Mesenchymal stem cell (in vitro differentiated cells and primary cell): Measurements from ENCODE around the gene NUP107.

Source experiments
- DNase-seq: peaks from one replicate; pipeline ENCODE4 v3.0.0-alpha.2; 2013
- H2AFZ ChIP-seq: one replicate; pipeline ENCODE4 v1.6.1; 2013; ENCODE audit warnings: low read depth, mild to moderate bottlenecking, control low read depth, inconsistent platforms, low read length, moderate library complexity
- H2AK5ac ChIP-seq: 2 replicates; pipeline ENCODE4 v1.6.1; 2013; ENCODE audit warnings: low read length, moderate library complexity, mild to moderate bottlenecking, inconsistent platforms; ENCODE audit not compliant: severe bottlenecking
- H2BK120ac ChIP-seq: one replicate; pipeline ENCODE4 v1.6.1; 2013; ENCODE audit warnings: low read depth, mild to moderate bottlenecking, inconsistent platforms, low read length, moderate library complexity
- H2BK12ac ChIP-seq, 2 experiments: one replicate each; pipeline ENCODE4 v1.6.1; 2013; ENCODE audit warnings: inconsistent platforms in 2 of 2, low read length in 2 of 2, mild to moderate bottlenecking in 2 of 2, moderate library complexity in 2 of 2, control low read depth in 1 of 2
- H2BK15ac ChIP-seq: one replicate; pipeline ENCODE4 v1.6.1; 2013; ENCODE audit warnings: mild to moderate bottlenecking, low read depth, inconsistent platforms; ENCODE audit not compliant: poor library complexity, severe bottlenecking
- H2BK5ac ChIP-seq: 2 replicates; pipeline ENCODE4 v1.6.1; 2013; ENCODE audit warnings: low read depth, mild to moderate bottlenecking, low read length, control low read depth, inconsistent platforms; ENCODE audit not compliant: poor library complexity, severe bottlenecking
- H3K14ac ChIP-seq, 2 experiments: one replicate each; pipeline ENCODE4 v1.6.1; 2013; ENCODE audit warnings: inconsistent platforms in 2 of 2, low read length in 2 of 2, control low read depth in 1 of 2, mild to moderate bottlenecking in 1 of 2, moderate library complexity in 1 of 2
- H3K18ac ChIP-seq, 2 experiments: one replicate each; pipeline ENCODE4 v1.6.1; 2013; ENCODE audit warnings: inconsistent platforms in 2 of 2, low read length in 2 of 2, control low read depth in 1 of 2, low read depth in 1 of 2, mild to moderate bottlenecking in 1 of 2
- H3K23ac ChIP-seq, 2 experiments: one replicate each; pipeline ENCODE4 v1.6.1; 2013; ENCODE audit warnings: inconsistent platforms in 2 of 2, low read length in 2 of 2, mild to moderate bottlenecking in 2 of 2, moderate library complexity in 2 of 2, control low read depth in 1 of 2
- H3K27ac ChIP-seq: 2 replicates; pipeline ENCODE4 v1.5.1; 2013; ENCODE audit warnings: mild to moderate bottlenecking, moderate library complexity, low read length, control low read depth, inconsistent platforms; ENCODE audit not compliant: poor library complexity, severe bottlenecking
- H3K27me3 ChIP-seq, 2 experiments: 2 replicates each; pipeline versions ENCODE4 v1.6.1 to v1.7.0; 2013; ENCODE audit warnings: low read length in 2 of 2, mild to moderate bottlenecking in 2 of 2, moderate library complexity in 2 of 2, control low read depth in 1 of 2, inconsistent platforms in 1 of 2; ENCODE audit not compliant: control insufficient read depth in 1 of 2, insufficient read depth in 1 of 2
- H3K36me3 ChIP-seq, 2 experiments: 2 replicates each; pipeline versions ENCODE4 v1.6.1 to v1.7.0; 2013; ENCODE audit warnings: low read length in 2 of 2, control low read depth in 1 of 2, inconsistent platforms in 1 of 2, low read depth in 1 of 2, mild to moderate bottlenecking in 1 of 2; ENCODE audit not compliant: insufficient read depth in 2 of 2, control insufficient read depth in 1 of 2
- H3K4ac ChIP-seq, 2 experiments: one replicate each; pipeline ENCODE4 v1.6.1; 2013; ENCODE audit warnings: inconsistent platforms in 2 of 2, low read length in 2 of 2, mild to moderate bottlenecking in 2 of 2, moderate library complexity in 2 of 2, control low read depth in 1 of 2, low read depth in 1 of 2
- H3K4me1 ChIP-seq: 2 replicates; pipeline ENCODE4 v1.6.1; 2013; ENCODE audit warnings: low read depth, low read length, control low read depth; ENCODE audit not compliant: control insufficient read depth, insufficient read depth
- H3K4me2 ChIP-seq: 2 replicates; pipeline ENCODE4 v1.6.1; 2013; ENCODE audit warnings: low read length, mild to moderate bottlenecking, inconsistent platforms; ENCODE audit not compliant: poor library complexity, severe bottlenecking
- H3K4me3 ChIP-seq, 2 experiments: 2 replicates each; pipeline versions ENCODE4 v1.5.1 to v1.7.0; 2013; ENCODE audit warnings: low read length in 2 of 2, mild to moderate bottlenecking in 2 of 2, control low read depth in 1 of 2, low read depth in 1 of 2; ENCODE audit not compliant: insufficient read depth in 1 of 2
- H3K79me1 ChIP-seq: replicated peaks from 2 replicates; pipeline ENCODE4 v1.6.1; 2013; ENCODE audit warnings: mild to moderate bottlenecking, control low read depth, low read length, inconsistent platforms; ENCODE audit not compliant: poor library complexity, severe bottlenecking
- H3K9ac ChIP-seq: 2 replicates; pipeline ENCODE4 v1.7.0; 2013; ENCODE audit warnings: mild to moderate bottlenecking, low read length, moderate library complexity
- H3K9me3 ChIP-seq: 2 replicates; pipeline ENCODE4 v1.7.0; 2013; ENCODE audit warnings: mild to moderate bottlenecking, low read length; ENCODE audit not compliant: control insufficient read depth
- H4K8ac ChIP-seq: one replicate; pipeline ENCODE4 v1.6.1; 2013; ENCODE audit warnings: inconsistent platforms, mild to moderate bottlenecking, low read length, moderate library complexity
- H4K91ac ChIP-seq: one replicate; pipeline ENCODE4 v1.6.1; 2013; ENCODE audit warnings: mild to moderate bottlenecking, low read length, inconsistent platforms
- WGBS: methylation state at CpG from one replicate; pipeline ENCODE4 v1.1.7; 2013; ENCODE audit warnings: mixed read lengths; 5-methylcytosine and 5-hydroxymethylcytosine counted together

Gene NUP107

DNA sequence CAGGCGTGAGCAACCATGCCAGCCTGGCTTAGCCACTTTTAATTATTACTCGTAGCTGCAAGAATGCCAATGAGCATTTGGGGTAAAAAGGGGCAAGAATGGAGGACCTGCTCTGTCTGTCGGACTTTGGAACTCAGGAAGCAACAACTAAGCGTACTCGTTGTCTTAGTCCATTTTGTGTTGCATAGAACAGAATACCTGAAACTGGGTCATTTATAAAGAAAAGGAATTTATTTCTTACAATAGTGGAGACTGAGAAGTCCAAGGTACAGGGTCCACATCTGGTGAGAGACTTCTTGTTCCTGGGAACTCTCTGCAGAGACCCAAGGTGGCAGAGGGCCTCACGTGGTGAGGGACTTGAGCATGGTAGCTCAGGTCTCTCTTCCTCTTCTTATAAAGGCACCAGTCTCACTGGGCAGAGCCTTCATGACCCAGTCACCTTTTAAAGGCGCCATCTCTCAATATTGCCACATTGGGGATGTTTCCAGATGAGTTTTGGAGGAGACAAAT lies 88.4 kb downstream of the NUP107 start:
- Histone ChIP-seq H3K14ac (no peak overlapping the region), H2AK5ac (no peak overlapping the region), H3K27me3 (no peaks in the 10 kb centered on the region), H2BK120ac (no peak overlapping the region), H3K27ac (no peak overlapping the region), H3K4me2 (no peak overlapping the region), H3K9ac (no peak overlapping the region), H4K91ac (no peak overlapping the region), H3K18ac (no peak overlapping the region), H3K9me3 (no peaks in the 10 kb centered on the region), H3K23ac (no peak overlapping the region), H2BK5ac (no peak overlapping the region), H2AFZ (no peak overlapping the region), H3K4me3 (no peak overlapping the region), H4K8ac (no peak overlapping the region), H3K4me1 (no peaks in the 10 kb centered on the region), H2BK12ac (no peak overlapping the region), H3K79me1 (no peaks in the 10 kb centered on the region), H3K4ac (no peak overlapping the region), H2BK15ac (no peak overlapping the region), H3K36me3 (no peaks in the 10 kb centered on the region)
- 98% methylated on average over 6 of the region's 7 CpGs for WGBS
- DNase-seq = no peak

- Histone ChIP-seq H3K18ac (no peak overlapping the region), H3K27ac (no peak overlapping the region), H3K4me3 (no peak overlapping the region), H3K9me3 (no peaks in the 10 kb centered on the region), H3K4me1 (no peaks in the 10 kb centered on the region), H3K4ac (no peak overlapping the region), H3K9ac (no peak overlapping the region), H3K23ac (no peak overlapping the region), H2BK5ac (no peak overlapping the region), H2BK15ac (no peak overlapping the region), H4K91ac (no peak overlapping the region), H2BK120ac (no peak overlapping the region), H3K4me2 (no peak overlapping the region), H3K79me1 (no peaks in the 10 kb centered on the region), H3K14ac (no peak overlapping the region), H2AK5ac (no peak overlapping the region), H2AFZ (no peak overlapping the region), H2BK12ac (no peak overlapping the region), H3K27me3 (no peaks in the 10 kb centered on the region), H3K36me3 (no peaks in the 10 kb centered on the region), H4K8ac (no peak overlapping the region)
- DNase-seq = no peak
- WGBS = 85% methylated on average over 5 of the region's 5 CpGs
Measured at GRCh38 chr12:68776976-68777610, 90.3 kb downstream of the NUP107 start.

GRCh38 chr12:68779280-68779679 lies 92.5 kb downstream of the NUP107 start:
- no peak overlapping the region for H2AFZ ChIP-seq
- H3K36me3 ChIP-seq = no peaks in the 10 kb centered on the region
- no peaks in the 10 kb centered on the region for H3K27me3 ChIP-seq
- H4K91ac ChIP-seq = no peak overlapping the region
- H3K27ac ChIP-seq = no peak overlapping the region
- no peak overlapping the region for H3K18ac ChIP-seq
- no peak overlapping the region for H2AK5ac ChIP-seq
- H2BK5ac ChIP-seq = no peak overlapping the region
- no peak for DNase-seq
- no peak overlapping the region for H3K14ac ChIP-seq
- H3K4me1 ChIP-seq = no peaks in the 10 kb centered on the region
- H2BK120ac ChIP-seq = no peak overlapping the region
- H2BK12ac ChIP-seq = no peak overlapping the region
- no peak overlapping the region for H3K4ac ChIP-seq
- H3K9me3 ChIP-seq = no peaks in the 10 kb centered on the region
- H2BK15ac ChIP-seq = no peak overlapping the region
- H3K9ac ChIP-seq = no peak overlapping the region
- H4K8ac ChIP-seq = no peak overlapping the region
- H3K4me3 ChIP-seq = no peak overlapping the region
- no peaks in the 10 kb centered on the region for H3K79me1 ChIP-seq
- H3K23ac ChIP-seq = no peak overlapping the region
- no peak overlapping the region for H3K4me2 ChIP-seq

DNA sequence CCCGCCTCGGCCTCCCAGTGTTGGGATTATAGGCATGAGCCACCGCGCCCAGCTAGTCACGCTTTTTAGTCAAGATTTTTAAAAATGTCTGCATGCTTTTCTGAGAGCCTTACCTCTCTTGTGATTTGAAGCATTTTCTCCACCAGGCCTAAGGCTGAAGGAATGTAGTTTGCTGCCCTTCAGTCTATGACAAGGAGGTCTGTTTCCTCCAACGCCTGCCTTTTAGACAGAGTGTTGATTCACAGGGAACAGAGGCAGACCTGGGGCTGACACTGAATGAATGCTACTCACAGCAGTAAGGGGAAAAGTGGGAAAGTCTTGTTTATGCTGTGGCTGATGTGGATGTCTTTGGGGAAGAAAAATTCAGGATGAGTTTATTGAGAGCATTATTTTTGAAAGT lies 94.0 kb downstream of the NUP107 start:
- no peaks in the 10 kb centered on the region for H3K4me1 ChIP-seq
- no peak for DNase-seq
- H3K4ac ChIP-seq = no peak overlapping the region
- H3K4me2 ChIP-seq = no peak overlapping the region
- no peak overlapping the region for H4K8ac ChIP-seq
- H3K14ac ChIP-seq = no peak overlapping the region
- no peak overlapping the region for H3K9ac ChIP-seq
- H4K91ac ChIP-seq = no peak overlapping the region
- no peak overlapping the region for H3K23ac ChIP-seq
- H3K27ac ChIP-seq = no peak overlapping the region
- H2BK15ac ChIP-seq = no peak overlapping the region
- no peak overlapping the region for H3K4me3 ChIP-seq
- H3K36me3 ChIP-seq = no peaks in the 10 kb centered on the region
- no peak overlapping the region for H2BK5ac ChIP-seq
- no peaks in the 10 kb centered on the region for H3K9me3 ChIP-seq
- H2BK120ac ChIP-seq = no peak overlapping the region
- no peaks in the 10 kb centered on the region for H3K79me1 ChIP-seq
- 87% methylated on average over 6 of the region's 6 CpGs for WGBS
- H2AFZ ChIP-seq = no peak overlapping the region
- no peak overlapping the region for H2AK5ac ChIP-seq
- H3K27me3 ChIP-seq = no peaks in the 10 kb centered on the region
- H3K18ac ChIP-seq = no peak overlapping the region
- H2BK12ac ChIP-seq = no peak overlapping the region
